Measurements from ENCODE around the gene WWTR1.

GRCh38 chr3:149639093-149639486 is 18.7 kb downstream of the WWTR1 start:
- TF ChIP-seq TAF1 (IDR thresholded peaks at IDR 0.05; ENCODE audit: borderline replicate concordance, low read depth, low read length) = no peak
- no peak for TF ChIP-seq POLR2AphosphoS5 (IDR thresholded peaks at IDR 0.05; ENCODE audit: low read depth, low read length)

Measured in GM12892 (cell line).